BJ (cell line): ENCODE measurements around the gene OR7G2. TPM values are rescaled to one million over a fixed set of nuclear protein-coding genes. Genes with fewer than 3 reads are reported as not detected.
"Not testable (repeated sequence)": the region's sequence is repeated elsewhere in the genome, so short reads cannot be mapped to it uniquely, and the experiment has no call there.

ENCODE experiments used
- CTCF ChIA-PET: fragments of 350-600 bp; formaldehyde crosslinking; extraction: SDS; loops from one replicate; lab custom pipeline; 2021; ENCODE audit warnings: antibody characterized with exemption, inconsistent platforms; lab: Yijun Ruan, JAX
- POLR2A ChIA-PET: fragments of 300-600 bp; sonication (Branson Sonifier 250); formaldehyde crosslinking; extraction: SDS; loops from one replicate; lab custom pipeline; 2021; ENCODE audit warnings: antibody characterized with exemption; lab: Charles Lee
- DNase-seq: peaks from one replicate; pipeline ENCODE4 v3.0.0-alpha.2; 2011; ENCODE audit warnings: low read depth
- H3K27me3 ChIP-seq: 2 replicates; pipeline ENCODE4 v1.6.0; 2011; ENCODE audit warnings: low read length; ENCODE audit not compliant: control insufficient read depth, insufficient read depth
- H3K36me3 ChIP-seq: 2 replicates; pipeline ENCODE4 v1.5.1; 2011; ENCODE audit warnings: low read length; ENCODE audit not compliant: control insufficient read depth, insufficient read depth
- H3K4me3 ChIP-seq: 2 replicates; pipeline ENCODE4 v1.5.1; 2011; ENCODE audit warnings: low read depth, mild to moderate bottlenecking, control low read depth, low read length
- CTCF ChIP-seq: IDR thresholded peaks from 2 replicates; pipeline ENCODE4 v1.5.1; 2011; ENCODE audit warnings: low read depth, mild to moderate bottlenecking, control low read depth, inconsistent platforms, low read length, moderate library complexity; ENCODE audit not compliant: insufficient read depth
- polyA plus RNA-seq: library from polyadenylated mRNA; depleted of rRNA; stranded (reverse); fragments of >200 nt; gene quantifications from 2 replicates; pipeline ENCODE4 v1.2.3, GENCODE V29; 2011

Gene OR7G2
- polyA plus RNA-seq, 1 experiment, result not detected

- DNase-seq, result no peak
- Histone ChIP-seq H3K36me3 (no peaks in the 10 kb centered on the region), H3K4me3 (no peak overlapping the region), H3K27me3 (no peaks in the 10 kb centered on the region)
- POLR2A ChIA-PET, result no interaction called here
- no peak for TF ChIP-seq CTCF
- CTCF ChIA-PET, result interaction anchor here (0.6 kb wide), 1 partner anchor 395 kb away, joined by 3 read pairs; no protein-coding TSS in a partner anchor
Measured at GRCh38 chr19:9065457-9066014, 41.7 kb downstream of the OR7G2 start.

GRCh38 chr19:9061879-9062278 is 45.4 kb downstream of the OR7G2 start:
- no peaks in the 10 kb centered on the region for H3K27me3 ChIP-seq
- CTCF ChIA-PET, result interaction anchor here (0.7 kb wide), 1 partner anchor 211 kb away, joined by 4 read pairs; no protein-coding TSS in a partner anchor
- no peaks in the 10 kb centered on the region for H3K36me3 ChIP-seq
- TF ChIP-seq CTCF, result no peak
- DNase-seq, result no peak
- no peak overlapping the region for H3K4me3 ChIP-seq
- POLR2A ChIA-PET, result no interaction called here

GRCh38 chr19:9060564-9061340 is 46.5 kb downstream of the OR7G2 start:
- ChIA-PET POLR2A (no interaction called here), CTCF (no interaction called here)
- no peak for TF ChIP-seq CTCF
- no peak for DNase-seq
- H3K27me3 ChIP-seq, result no peaks in the 10 kb centered on the region
- H3K4me3 ChIP-seq, result no peak overlapping the region
- H3K36me3 ChIP-seq, result no peaks in the 10 kb centered on the region

- Histone ChIP-seq H3K36me3 (no peaks in the 10 kb centered on the region), H3K27me3 (no peaks in the 10 kb centered on the region), H3K4me3 (no peak overlapping the region)
- DNase-seq, result no peak
- POLR2A ChIA-PET, result no interaction called here
- CTCF ChIA-PET, result no interaction called here
- no peak for TF ChIP-seq CTCF
Measured at GRCh38 chr19:9058905-9059667, 48.2 kb downstream of the OR7G2 start.

- no peak for TF ChIP-seq CTCF
- Histone ChIP-seq H3K27me3 (no peaks in the 10 kb centered on the region), H3K36me3 (no peaks in the 10 kb centered on the region), H3K4me3 (no peak overlapping the region)
- ChIA-PET POLR2A (no interaction called here), CTCF (no interaction called here)
- DNase-seq, result no peak
Measured at GRCh38 chr19:9057505-9058258, 49.6 kb downstream of the OR7G2 start.

GRCh38 chr19:9056131-9056530 is 51.1 kb downstream of the OR7G2 start:
- H3K36me3 ChIP-seq, CTCF ChIA-PET, H3K4me3 ChIP-seq, POLR2A ChIA-PET, DNase-seq, H3K27me3 ChIP-seq: not testable (repeated sequence)
